NCI-H460 (cell line): ENCODE results near the gene RNF41. TPM values are rescaled to one million over a fixed set of nuclear protein-coding genes. Genes with fewer than 3 reads are reported as not detected.

Source experiments
- DNase-seq: peaks from one replicate; pipeline ENCODE4 v3.0.0-alpha.2; 2016; ENCODE audit warnings: low read depth; ENCODE audit errors: extremely low read depth
- total RNA-seq: library from RNA; depleted of rRNA; stranded (reverse); fragments of >200 nt; shearing (Covaris generic); gene quantifications from 2 replicates; pipeline ENCODE4 v1.2.3, GENCODE V29; 2014

RNF41 gene
- total RNA-seq, 1 experiment from 2014 or later: 102 TPM

- DNase-seq: no peak
Observed at GRCh38 chr12:56244494-56244893, 22.8 kb upstream of the RNF41 start.

GRCh38 chr12:56243731-56244181 lies 22.0 kb upstream of the RNF41 start:
- DNase-seq: no peak

- no peak for DNase-seq
Observed at GRCh38 chr12:56242986-56243385, 21.3 kb upstream of the RNF41 start.

- DNase-seq: no peak
Observed at GRCh38 chr12:56241424-56242303, 19.9 kb upstream of the RNF41 start.

- DNase-seq: no peak
Observed at GRCh38 chr12:56237552-56237951, 15.8 kb upstream of the RNF41 start.

- DNase-seq: no peak
Observed at GRCh38 chr12:56236985-56237384, 15.3 kb upstream of the RNF41 start.

GRCh38 chr12:56236091-56236490 lies 14.4 kb upstream of the RNF41 start:
- no peak for DNase-seq

- no peak for DNase-seq
Observed at GRCh38 chr12:56234746-56235436, 13.2 kb upstream of the RNF41 start.

- DNase-seq: no peak
Observed at GRCh38 chr12:56231184-56231582, 9.5 kb upstream of the RNF41 start.

GRCh38 chr12:56230432-56231183 lies 8.9 kb upstream of the RNF41 start:
- DNase-seq: no peak

- no peak for DNase-seq
Observed at GRCh38 chr12:56229916-56230431, 8.3 kb upstream of the RNF41 start, which contains the start of gene SLC39A5. SLC39A5 (plus strand) TSS chr12:56230051; CDS start chr12:56231275, 1,224 bp downstream.

- no peak for DNase-seq
Observed at GRCh38 chr12:56229082-56229481, 7.4 kb upstream of the RNF41 start.

- no peak for DNase-seq
Observed at GRCh38 chr12:56224954-56225353, 3.2 kb upstream of the RNF41 start.

GRCh38 chr12:56224102-56224701 lies 2.5 kb upstream of the RNF41 start, which contains the start of gene NABP2:
NABP2 (plus strand) TSS chr12:56224342; CDS start chr12:56224857, 515 bp downstream.
- peak; percentile 98 for DNase-seq

GRCh38 chr12:56223571-56224101 lies 1.9 kb upstream of the RNF41 start:
- DNase-seq: no peak

- DNase-seq: no peak
Observed at GRCh38 chr12:56222531-56222895, 791 bp upstream of the RNF41 start.

- no peak for DNase-seq
Observed at GRCh38 chr12:56221232-56221756, 428 bp downstream of the RNF41 start.

GRCh38 chr12:56220611-56221231 lies 1.0 kb downstream of the RNF41 start:
- DNase-seq: no peak

- no peak for DNase-seq
Observed at GRCh38 chr12:56219840-56220239, 1.9 kb downstream of the RNF41 start.
